Measurements from ENCODE around the gene PAF1. TPM values are rescaled to one million over a fixed set of nuclear protein-coding genes. Genes with fewer than 3 reads are reported as not detected.

Gene PAF1
- total and polyA plus RNA-seq, 2 of the 13 experiments (the other 11 are each of a cell fraction or from before 2014, with no cell fraction given), result 30.2 to 31.1 TPM

GRCh38 chr19:39428283-39429112 is 37.6 kb upstream of the PAF1 start (continued):
- TF ChIP-seq ZMYM2 (CRISPR knock-in tag; IDR thresholded peaks at IDR 0.05) (0 out of 2 replicates have a peak, but pooled peaks have one; percentile 65), AGO1 (IDR thresholded peaks at IDR 0.05; ENCODE audit: low read depth, low read length, poor library complexity, severe bottlenecking) (peak; percentile 66), ZNF354B (CRISPR knock-in tag; IDR thresholded peaks at IDR 0.05) (no peak), MYC (CRISPR knock-in tag; IDR thresholded peaks at IDR 0.05; ENCODE audit: borderline replicate concordance) (no peak), ARNT2 (CRISPR knock-in tag; IDR thresholded peaks at IDR 0.05; ENCODE audit: low read depth) (no peak), HHEX (CRISPR knock-in tag; IDR thresholded peaks at IDR 0.05) (no peak), NFIB (CRISPR knock-in tag; IDR thresholded peaks at IDR 0.05; ENCODE audit: borderline replicate concordance) (no peak), KDM1A (CRISPR knock-in tag; IDR thresholded peaks at IDR 0.05) (no peak), ZNF510 (CRISPR knock-in tag; IDR thresholded peaks at IDR 0.05; ENCODE audit: low read depth) (no peak), CHD2 (IDR thresholded peaks at IDR 0.05; ENCODE audit: low read depth, low read length) (no peak), MAFF (IDR thresholded peaks at IDR 0.05; ENCODE audit: low read depth, low read length) (no peak), IRF2 (CRISPR knock-in tag; IDR thresholded peaks at IDR 0.05) (no peak), ATAD3A (CRISPR knock-in tag; IDR thresholded peaks at IDR 0.05) (no peak), CEBPG (CRISPR knock-in tag; IDR thresholded peaks at IDR 0.05) (no peak), FOXM1 (CRISPR knock-in tag; IDR thresholded peaks at IDR 0.05) (no peak), FOSL2 (CRISPR knock-in tag; IDR thresholded peaks at IDR 0.05) (peak; percentile 17; the same call in 1 of the 2 replicates), THRA (CRISPR knock-in tag; IDR thresholded peaks at IDR 0.05; ENCODE audit: borderline replicate concordance) (peak; percentile 49; the same call in 1 of the 2 replicates), SMAD9 (CRISPR knock-in tag; IDR thresholded peaks at IDR 0.05) (no peak), PAF1 (CRISPR knock-in tag; IDR thresholded peaks at IDR 0.05) (no peak), FLYWCH1 (CRISPR knock-in tag; IDR thresholded peaks at IDR 0.05) (no peak)
- TF ChIP-seq, protein P1, sequence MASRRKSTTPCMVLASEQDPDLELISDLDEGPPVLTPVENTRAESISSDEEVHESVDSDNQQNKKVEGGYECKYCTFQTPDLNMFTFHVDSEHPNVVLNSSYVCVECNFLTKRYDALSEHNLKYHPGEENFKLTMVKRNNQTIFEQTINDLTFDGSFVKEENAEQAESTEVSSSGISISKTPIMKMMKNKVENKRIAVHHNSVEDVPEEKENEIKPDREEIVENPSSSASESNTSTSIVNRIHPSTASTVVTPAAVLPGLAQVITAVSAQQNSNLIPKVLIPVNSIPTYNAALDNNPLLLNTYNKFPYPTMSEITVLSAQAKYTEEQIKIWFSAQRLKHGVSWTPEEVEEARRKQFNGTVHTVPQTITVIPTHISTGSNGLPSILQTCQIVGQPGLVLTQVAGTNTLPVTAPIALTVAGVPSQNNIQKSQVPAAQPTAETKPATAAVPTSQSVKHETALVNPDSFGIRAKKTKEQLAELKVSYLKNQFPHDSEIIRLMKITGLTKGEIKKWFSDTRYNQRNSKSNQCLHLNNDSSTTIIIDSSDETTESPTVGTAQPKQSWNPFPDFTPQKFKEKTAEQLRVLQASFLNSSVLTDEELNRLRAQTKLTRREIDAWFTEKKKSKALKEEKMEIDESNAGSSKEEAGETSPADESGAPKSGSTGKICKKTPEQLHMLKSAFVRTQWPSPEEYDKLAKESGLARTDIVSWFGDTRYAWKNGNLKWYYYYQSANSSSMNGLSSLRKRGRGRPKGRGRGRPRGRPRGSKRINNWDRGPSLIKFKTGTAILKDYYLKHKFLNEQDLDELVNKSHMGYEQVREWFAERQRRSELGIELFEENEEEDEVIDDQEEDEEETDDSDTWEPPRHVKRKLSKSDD (CRISPR knock-in tag; IDR thresholded peaks at IDR 0.05; ENCODE audit: low read depth), result no peak
- TF ChIP-seq, protein P2, sequence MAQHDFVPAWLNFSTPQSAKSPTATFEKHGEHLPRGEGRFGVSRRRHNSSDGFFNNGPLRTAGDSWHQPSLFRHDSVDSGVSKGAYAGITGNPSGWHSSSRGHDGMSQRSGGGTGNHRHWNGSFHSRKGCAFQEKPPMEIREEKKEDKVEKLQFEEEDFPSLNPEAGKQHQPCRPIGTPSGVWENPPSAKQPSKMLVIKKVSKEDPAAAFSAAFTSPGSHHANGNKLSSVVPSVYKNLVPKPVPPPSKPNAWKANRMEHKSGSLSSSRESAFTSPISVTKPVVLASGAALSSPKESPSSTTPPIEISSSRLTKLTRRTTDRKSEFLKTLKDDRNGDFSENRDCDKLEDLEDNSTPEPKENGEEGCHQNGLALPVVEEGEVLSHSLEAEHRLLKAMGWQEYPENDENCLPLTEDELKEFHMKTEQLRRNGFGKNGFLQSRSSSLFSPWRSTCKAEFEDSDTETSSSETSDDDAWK (CRISPR knock-in tag; IDR thresholded peaks at IDR 0.05), result no peak
- TF ChIP-seq, protein P3, sequence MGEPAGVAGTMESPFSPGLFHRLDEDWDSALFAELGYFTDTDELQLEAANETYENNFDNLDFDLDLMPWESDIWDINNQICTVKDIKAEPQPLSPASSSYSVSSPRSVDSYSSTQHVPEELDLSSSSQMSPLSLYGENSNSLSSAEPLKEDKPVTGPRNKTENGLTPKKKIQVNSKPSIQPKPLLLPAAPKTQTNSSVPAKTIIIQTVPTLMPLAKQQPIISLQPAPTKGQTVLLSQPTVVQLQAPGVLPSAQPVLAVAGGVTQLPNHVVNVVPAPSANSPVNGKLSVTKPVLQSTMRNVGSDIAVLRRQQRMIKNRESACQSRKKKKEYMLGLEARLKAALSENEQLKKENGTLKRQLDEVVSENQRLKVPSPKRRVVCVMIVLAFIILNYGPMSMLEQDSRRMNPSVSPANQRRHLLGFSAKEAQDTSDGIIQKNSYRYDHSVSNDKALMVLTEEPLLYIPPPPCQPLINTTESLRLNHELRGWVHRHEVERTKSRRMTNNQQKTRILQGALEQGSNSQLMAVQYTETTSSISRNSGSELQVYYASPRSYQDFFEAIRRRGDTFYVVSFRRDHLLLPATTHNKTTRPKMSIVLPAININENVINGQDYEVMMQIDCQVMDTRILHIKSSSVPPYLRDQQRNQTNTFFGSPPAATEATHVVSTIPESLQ (CRISPR knock-in tag; conservative IDR thresholded peaks at IDR 0.05), result no peak

Measured in HepG2 (cell line).